GM18511 (cell line): ENCODE data around the gene NTMT1.
"Not testable (repeated sequence)": the region's sequence is repeated elsewhere in the genome, so short reads cannot be mapped to it uniquely, and the experiment has no call there.

ENCODE experiments used
- ATAC-seq: cut with Tn5 transposase; IDR thresholded peaks from one replicate; pipeline ENCODE4 v1.9.1; 2021; ENCODE audit warnings: mild to moderate bottlenecking, moderate library complexity; ENCODE audit not compliant: unreplicated experiment

Gene NTMT1

GRCh38 chr9:129649726-129650679 lies 24.0 kb downstream of the NTMT1 start:
- ATAC-seq, result no peak

- no peak for ATAC-seq
Observed at GRCh38 chr9:129650680-129651235, 24.8 kb downstream of the NTMT1 start.

GRCh38 chr9:129653823-129654553 lies 28.0 kb downstream of the NTMT1 start:
- ATAC-seq, result no peak

GRCh38 chr9:129654554-129655040 lies 28.6 kb downstream of the NTMT1 start:
- ATAC-seq, result no peak

- no peak for ATAC-seq
Observed at GRCh38 chr9:129655154-129655553, 29.2 kb downstream of the NTMT1 start.

GRCh38 chr9:129655696-129656095 lies 29.7 kb downstream of the NTMT1 start:
- ATAC-seq, result no peak

GRCh38 chr9:129656795-129657390 lies 30.9 kb downstream of the NTMT1 start:
- ATAC-seq, result no peak

GRCh38 chr9:129661029-129661428 lies 35.1 kb downstream of the NTMT1 start:
- ATAC-seq, result no peak

- not testable (repeated sequence) for ATAC-seq
Observed at GRCh38 chr9:129662239-129662638, 36.3 kb downstream of the NTMT1 start.

- no peak for ATAC-seq
Observed at GRCh38 chr9:129664746-129665388, 38.9 kb downstream of the NTMT1 start.

- no peak for ATAC-seq
Observed at GRCh38 chr9:129665389-129665775, 39.4 kb downstream of the NTMT1 start, which contains the start of gene PRRX2. TSS of gene PRRX2 (plus strand) at chr9:129665647. CDS start at chr9:129665868, 221 bp downstream.

GRCh38 chr9:129665814-129666520 lies 40.0 kb downstream of the NTMT1 start:
- no peak for ATAC-seq

- ATAC-seq, result no peak
Observed at GRCh38 chr9:129666575-129666974, 40.6 kb downstream of the NTMT1 start.

GRCh38 chr9:129667378-129667777 lies 41.4 kb downstream of the NTMT1 start:
- ATAC-seq, result no peak

GRCh38 chr9:129667850-129668249 lies 41.9 kb downstream of the NTMT1 start:
- ATAC-seq, result no peak

- ATAC-seq, result no peak
Observed at GRCh38 chr9:129669141-129669718, 43.3 kb downstream of the NTMT1 start.

- ATAC-seq, result no peak
Observed at GRCh38 chr9:129669946-129670345, 44.0 kb downstream of the NTMT1 start.

GRCh38 chr9:129671065-129671464 lies 45.1 kb downstream of the NTMT1 start:
- ATAC-seq, result no peak

- no peak for ATAC-seq
Observed at GRCh38 chr9:129671519-129671918, 45.6 kb downstream of the NTMT1 start.
